ENCODE data around the gene NES.

The NES gene

DNA sequence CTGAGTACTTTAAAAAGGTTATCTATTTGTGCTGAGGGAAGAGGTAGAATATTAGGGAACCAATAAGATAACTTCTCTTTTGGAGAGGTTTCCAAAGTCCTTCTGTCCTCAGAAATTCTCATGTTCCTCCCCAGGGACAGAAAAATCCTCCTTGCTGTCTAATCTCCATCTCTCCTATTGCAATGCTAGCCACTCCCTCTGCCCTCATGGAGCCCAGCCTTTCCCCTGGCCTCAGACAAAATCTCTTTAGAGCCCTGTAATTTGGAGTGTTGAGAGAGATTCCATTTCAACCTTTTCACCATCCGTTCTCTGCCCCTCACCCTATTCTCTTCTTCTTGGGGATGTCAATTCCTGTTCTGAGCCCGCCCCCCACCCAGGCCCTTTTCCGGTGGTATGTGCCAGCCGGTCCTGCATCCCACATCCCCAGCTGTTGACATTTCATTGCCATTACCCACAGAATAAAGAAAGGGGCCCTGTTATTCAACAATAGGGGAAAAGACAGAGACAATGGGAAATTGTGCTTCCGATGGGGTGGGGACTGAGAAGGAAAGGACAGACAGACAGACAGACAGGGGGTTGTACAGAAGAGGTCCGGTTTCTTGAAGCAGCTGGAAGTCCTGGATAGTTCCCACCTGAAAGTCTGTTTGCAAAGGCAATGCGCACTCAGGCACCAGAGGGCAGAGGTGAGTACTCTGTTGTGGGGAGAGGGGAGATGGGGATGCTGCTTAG is 58.2 kb downstream of the NES start, which contains the start of gene HAPLN2:
Gene HAPLN2, plus strand, starts transcription at position 563 of the 729 bp plus-strand sequence. CDS start 4,076 bp downstream, outside the sequence.
- H3K9me3 Mint-ChIP-seq: no peaks in the 10 kb centered on the region

More for the DNA sequence above, 58.2 kb downstream of the NES start, which contains the start of gene HAPLN2:
- Mint-ChIP-seq H3K4me3 (no peak within 1 kb of the TSS), H3K27ac (no peak within 1 kb of the TSS), H3K4me1 (ENCODE audit: low read depth) (peaks cover 3% of the 10 kb centered on the region), H3K27me3 (peaks cover 68% of the 10 kb centered on the region), H3K36me3 (ENCODE audit: low read depth) (no peaks in the 10 kb centered on the region)

All from stimulated activated naive CD8-positive, alpha-beta T cell treated with anti-CD3 and anti-CD28 coated beads, Interleukin-15, Interleukin-2, amounts not matched to agents 100 ng/mL and 50 ng/mL, for 24 hours (primary cell).